SK-N-SH (cell line): ENCODE data around the gene FAM219B. TPM values are rescaled to one million over a fixed set of nuclear protein-coding genes. Genes with fewer than 3 reads are reported as not detected.

Experiments
- CTCF ChIA-PET: fragments of 300-600, 350-600 bp; formaldehyde crosslinking; extraction: SDS; loops from one replicate; lab custom pipeline; 2021; lab: Yijun Ruan, JAX
- POLR2A ChIA-PET: fragments of 350-600 bp; sonication (Branson Sonifier 250); formaldehyde crosslinking; extraction: SDS; loops from one replicate; lab custom pipeline; 2020; ENCODE audit warnings: antibody characterized with exemption, inconsistent platforms; lab: Yijun Ruan, JAX
- DNase-seq: peaks from one replicate; pipeline ENCODE4 v3.0.0; 2012
- H2AFZ ChIP-seq: fragments of 200-600 bp; sonication (generic); 2 replicates; pipeline ENCODE4 v1.8.1; 2016; ENCODE audit warnings: antibody characterized with exemption, mild to moderate bottlenecking, low read depth
- H3F3A ChIP-seq: fragments of 200-600 bp; sonication (generic); replicated peaks from 2 replicates; pipeline ENCODE3; 2016; ENCODE audit warnings: antibody characterized with exemption, mild to moderate bottlenecking; ENCODE audit not compliant: insufficient read depth
- H3K27ac ChIP-seq, 2 experiments: fragments of 200-500 bp in 1 of 2; fragments of 200-600 bp in 1 of 2; sonication (Bioruptor generic) in 1 of 2; sonication (generic), shearing (Covaris generic) in 1 of 2; 2 replicates each; pipeline versions ENCODE4 v1.5.1 to v1.6.1; 2014 to 2016; ENCODE audit warnings: low read depth in 2 of 2, inconsistent platforms in 1 of 2, low read length in 1 of 2, mild to moderate bottlenecking in 1 of 2, mixed read lengths in 1 of 2
- H3K27me3 ChIP-seq: fragments of 200-600 bp; sonication (generic), shearing (Covaris generic); 2 replicates; pipeline ENCODE4 v1.6.1; 2016; ENCODE audit warnings: mixed run types; ENCODE audit not compliant: insufficient read depth
- H3K36me3 ChIP-seq, 2 experiments: fragments of 200-500 bp in 1 of 2; fragments of 200-600 bp in 1 of 2; sonication (Bioruptor generic) in 1 of 2; sonication (generic) in 1 of 2; replicated peaks in 1 of 2; 2 replicates each; pipeline versions ENCODE3 to v1.5.1; 2014 to 2016; ENCODE audit warnings: low read length in 1 of 2, mild to moderate bottlenecking in 1 of 2; ENCODE audit not compliant: insufficient read depth in 2 of 2, control insufficient read depth in 1 of 2
- H3K4me1 ChIP-seq, 2 experiments: fragments of 200-500 bp in 1 of 2; fragments of 200-600 bp in 1 of 2; sonication (Bioruptor generic) in 1 of 2; sonication (generic), shearing (Covaris generic) in 1 of 2; 2 replicates each; pipeline versions ENCODE4 v1.5.1 to v1.6.1; 2014 to 2016; ENCODE audit warnings: low read depth in 1 of 2, low read length in 1 of 2, mixed run types in 1 of 2; ENCODE audit not compliant: insufficient read depth in 2 of 2, control insufficient read depth in 1 of 2
- H3K4me2 ChIP-seq: fragments of 200-600 bp; sonication (generic), shearing (Covaris generic); 2 replicates; pipeline ENCODE4 v1.6.1; 2017; ENCODE audit warnings: mixed run types
- H3K4me3 ChIP-seq, 2 experiments: fragments of 200-500 bp in 1 of 2; fragments of 200-600 bp in 1 of 2; sonication (Bioruptor generic) in 1 of 2; sonication (generic), shearing (Covaris generic) in 1 of 2; 2 replicates each; pipeline versions ENCODE4 v1.5.1 to v1.8.1; 2014 to 2016; ENCODE audit warnings: low read depth in 2 of 2, inconsistent platforms in 1 of 2, low read length in 1 of 2, mild to moderate bottlenecking in 1 of 2, mixed read lengths in 1 of 2, moderate library complexity in 1 of 2
- H3K79me2 ChIP-seq: fragments of 200-600 bp; sonication (generic); 2 replicates; pipeline ENCODE4 v1.8.1; 2017; ENCODE audit warnings: mild to moderate bottlenecking; ENCODE audit not compliant: insufficient read depth
- H3K9ac ChIP-seq: fragments of 200-600 bp; sonication (generic); 2 replicates; pipeline ENCODE4 v1.6.1; 2017; ENCODE audit warnings: mixed run types
- H3K9me2 ChIP-seq: fragments of 200-600 bp; sonication (generic); 2 replicates; pipeline ENCODE4 v1.6.1; 2017; ENCODE audit warnings: mixed run types
- H3K9me3 ChIP-seq: fragments of 200-600 bp; sonication (generic); 2 replicates; pipeline ENCODE4 v1.6.1; 2017; ENCODE audit warnings: mixed run types, mild to moderate bottlenecking, moderate library complexity
- H4K20me1 ChIP-seq: fragments of 200-600 bp; sonication (generic); 2 replicates; pipeline ENCODE4 v1.6.1; 2017; ENCODE audit warnings: mild to moderate bottlenecking, mixed run types; ENCODE audit not compliant: insufficient read depth
- FOSL2 ChIP-seq: IDR thresholded peaks from 2 replicates; pipeline ENCODE4 v1.4.0; 2012; ENCODE audit warnings: low read depth, mild to moderate bottlenecking, moderate library complexity, borderline replicate concordance
- JUND ChIP-seq: IDR thresholded peaks from 2 replicates; pipeline ENCODE4 v1.4.0; 2012
- POLR2AphosphoS5 ChIP-seq: IDR thresholded peaks from 2 replicates; pipeline ENCODE4 v1.6.1; 2012; ENCODE audit warnings: low read depth, low read length
- TAF1 ChIP-seq: IDR thresholded peaks from 2 replicates; pipeline ENCODE4 v1.6.1; 2012; ENCODE audit warnings: low read depth, mild to moderate bottlenecking, low read length, moderate library complexity, borderline replicate concordance
- WGBS: methylation state at CpG from one replicate; pipeline ENCODE4 v1.1.6; 2017; ENCODE audit warnings: low lambda C conversion rate; 5-methylcytosine and 5-hydroxymethylcytosine counted together
- polyA plus RNA-seq, 3 experiments: library from polyadenylated mRNA; depleted of rRNA; stranded (reverse); fragments of >200 nt; gene quantifications; 2 replicates each; pipeline ENCODE4 v1.2.3, GENCODE V29; 2012
- TF ChIP-seq, protein P1 (sequence below): fragments of 200-600 bp; sonication (generic); IDR thresholded peaks from 2 replicates; pipeline ENCODE4 v1.6.1; 2017; ENCODE audit warnings: antibody characterized with exemption, mild to moderate bottlenecking, moderate library complexity
- TF ChIP-seq, protein P2 (sequence below): IDR thresholded peaks from 2 replicates; pipeline ENCODE4 v1.6.1; 2012; ENCODE audit warnings: mild to moderate bottlenecking, low read depth, low read length, moderate library complexity

FAM219B gene
- polyA plus RNA-seq, 1 of the 3 experiments (the other 2 are of a cell fraction) = 53.0 TPM

DNA sequence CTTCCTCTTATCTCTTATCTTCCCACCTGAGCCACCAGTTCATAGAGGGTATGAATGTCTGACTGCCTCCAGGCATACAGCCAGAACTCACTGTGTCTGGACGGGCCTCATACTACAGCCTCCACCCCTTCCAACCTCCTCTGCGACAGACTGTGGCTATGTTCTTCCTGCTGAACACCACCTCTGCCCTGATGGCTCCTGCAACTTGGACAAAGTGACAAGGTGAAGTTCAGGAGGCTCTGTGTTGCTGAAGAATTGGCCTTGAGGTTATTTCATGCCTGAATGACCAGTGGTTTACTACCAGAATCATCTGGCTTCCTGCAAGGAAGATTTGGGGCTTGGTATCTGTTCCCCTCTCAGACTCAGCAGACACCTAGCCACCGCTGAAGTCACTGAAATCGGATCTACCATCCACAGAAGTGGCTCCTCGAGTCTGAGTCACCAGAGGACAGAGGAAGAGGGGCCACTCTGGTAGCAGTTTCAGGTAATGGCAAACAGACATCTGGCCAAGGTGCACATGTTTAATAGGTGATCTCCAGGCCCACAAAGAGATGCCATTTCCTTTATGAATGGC, 49.5 kb downstream of the FAM219B start (continued):
- TF ChIP-seq, protein P1, sequence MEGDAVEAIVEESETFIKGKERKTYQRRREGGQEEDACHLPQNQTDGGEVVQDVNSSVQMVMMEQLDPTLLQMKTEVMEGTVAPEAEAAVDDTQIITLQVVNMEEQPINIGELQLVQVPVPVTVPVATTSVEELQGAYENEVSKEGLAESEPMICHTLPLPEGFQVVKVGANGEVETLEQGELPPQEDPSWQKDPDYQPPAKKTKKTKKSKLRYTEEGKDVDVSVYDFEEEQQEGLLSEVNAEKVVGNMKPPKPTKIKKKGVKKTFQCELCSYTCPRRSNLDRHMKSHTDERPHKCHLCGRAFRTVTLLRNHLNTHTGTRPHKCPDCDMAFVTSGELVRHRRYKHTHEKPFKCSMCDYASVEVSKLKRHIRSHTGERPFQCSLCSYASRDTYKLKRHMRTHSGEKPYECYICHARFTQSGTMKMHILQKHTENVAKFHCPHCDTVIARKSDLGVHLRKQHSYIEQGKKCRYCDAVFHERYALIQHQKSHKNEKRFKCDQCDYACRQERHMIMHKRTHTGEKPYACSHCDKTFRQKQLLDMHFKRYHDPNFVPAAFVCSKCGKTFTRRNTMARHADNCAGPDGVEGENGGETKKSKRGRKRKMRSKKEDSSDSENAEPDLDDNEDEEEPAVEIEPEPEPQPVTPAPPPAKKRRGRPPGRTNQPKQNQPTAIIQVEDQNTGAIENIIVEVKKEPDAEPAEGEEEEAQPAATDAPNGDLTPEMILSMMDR = no peak
- TF ChIP-seq JUND = no peak
- no peak for TF ChIP-seq POLR2AphosphoS5
- TF ChIP-seq, all 33 proteins: peak for 0

DNA sequence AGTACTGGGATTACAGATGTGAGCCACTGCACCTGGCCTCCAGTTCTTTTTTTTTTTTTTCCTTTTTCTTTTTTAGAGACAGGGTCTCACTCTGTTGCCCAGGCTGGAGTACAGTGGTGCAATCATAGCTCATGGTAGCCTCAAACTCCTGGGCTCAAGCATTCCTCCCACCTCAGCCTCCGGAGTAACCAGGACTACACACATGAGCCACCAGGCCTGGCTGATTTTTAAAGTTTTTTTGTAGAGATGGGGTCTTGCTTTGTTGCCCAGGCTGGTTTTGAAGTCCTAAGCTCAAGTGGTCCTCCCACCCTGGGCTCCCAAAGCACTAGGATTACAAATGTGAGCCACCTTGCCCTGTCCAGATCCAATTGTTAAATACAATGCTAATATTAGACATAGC, 50.1 kb downstream of the FAM219B start:
- peaks cover 14% of the 10 kb centered on the region; the same call in 1 of the 2 replicates for H4K20me1 ChIP-seq
- no peak for DNase-seq

DNA sequence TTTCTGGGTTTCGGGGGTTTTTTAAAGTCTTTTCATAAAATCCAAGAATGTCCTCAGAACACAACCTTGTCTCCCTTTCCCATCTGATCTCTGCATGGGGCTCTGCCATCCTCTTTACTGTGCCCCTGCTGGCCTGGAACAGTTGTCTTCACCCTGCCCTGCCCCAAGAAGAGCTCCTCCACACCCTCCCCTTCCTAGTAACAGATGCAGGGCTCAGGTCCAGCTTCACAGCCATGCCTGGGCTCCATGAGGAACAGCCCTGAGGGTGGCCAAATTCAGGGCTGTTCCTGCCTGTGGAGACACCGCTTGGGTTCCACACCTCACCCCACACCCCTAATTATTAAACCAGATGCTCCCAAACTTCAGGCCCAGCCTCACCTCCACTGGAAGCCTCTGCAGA, 50.8 kb downstream of the FAM219B start:
- POLR2A ChIA-PET = interaction anchor here (0.9 to 1.4 kb wide), 2 partner anchors 14 to 34 kb away, joined by 4 to 6 read pairs; no protein-coding TSS in a partner anchor
- peaks cover 14% of the 10 kb centered on the region; the same call in 1 of the 2 replicates for H4K20me1 ChIP-seq
- CTCF ChIA-PET = interaction anchor here (0.8 to 3.1 kb wide), 6 partner anchors 12 to 94 kb away, joined by 3 to 9 read pairs (median 4); partner anchors contain the start of gene ULK3

More for the DNA sequence above, 50.1 kb downstream of the FAM219B start:
- Histone ChIP-seq H3K9ac (no peak overlapping the region), H3K4me2 (no peak overlapping the region), H2AFZ (no peak overlapping the region), H3K27ac (no peak overlapping the region), H3K79me2 (peaks cover 59% of the 10 kb centered on the region), H3F3A (no peaks in the 10 kb centered on the region), H3K9me3 (no peaks in the 10 kb centered on the region), H3K4me3 (no peak overlapping the region), H3K27me3 (no peaks in the 10 kb centered on the region)
- POLR2A ChIA-PET = no interaction called here
- CTCF ChIA-PET = interaction anchor here (0.6 to 3.1 kb wide), 5 partner anchors 11 to 94 kb away, joined by 3 to 9 read pairs (median 5); partner anchors contain the start of gene ULK3
- 95% methylated on average over 1 of the region's 1 CpG for WGBS
- no peak for TF ChIP-seq FOSL2
- TF ChIP-seq, all 33 proteins: peak for 0
- Histone ChIP-seq H3K9me2 (no peaks in the 10 kb centered on the region), H3K36me3 (peaks cover 3 to 27% of the 10 kb centered on the region in 2 experiments), H3K4me1 (peaks cover 0 to 18% of the 10 kb centered on the region in 2 experiments; a peak in 1 of 4 replicates)

More for the DNA sequence above, 50.8 kb downstream of the FAM219B start:
- H3F3A ChIP-seq = no peaks in the 10 kb centered on the region
- DNase-seq = peak; percentile 48
- no peak overlapping the region for H3K4me3 ChIP-seq
- H3K36me3 ChIP-seq = peaks cover 3 to 32% of the 10 kb centered on the region in 2 experiments
- WGBS = 95% methylated on average over 2 of the region's 2 CpGs
- H3K4me1 ChIP-seq = peaks cover 0 to 18% of the 10 kb centered on the region in 2 experiments; a peak in 1 of 4 replicates
- no peak overlapping the region for H3K27ac ChIP-seq
- no peaks in the 10 kb centered on the region for H3K9me3 ChIP-seq
- H3K9ac ChIP-seq = no peak overlapping the region
- peaks cover 55% of the 10 kb centered on the region for H3K79me2 ChIP-seq
- H2AFZ ChIP-seq = no peak overlapping the region
- no peaks in the 10 kb centered on the region for H3K9me2 ChIP-seq
- H3K27me3 ChIP-seq = no peaks in the 10 kb centered on the region
- TF ChIP-seq TAF1 = no peak
- TF ChIP-seq, protein P2, sequence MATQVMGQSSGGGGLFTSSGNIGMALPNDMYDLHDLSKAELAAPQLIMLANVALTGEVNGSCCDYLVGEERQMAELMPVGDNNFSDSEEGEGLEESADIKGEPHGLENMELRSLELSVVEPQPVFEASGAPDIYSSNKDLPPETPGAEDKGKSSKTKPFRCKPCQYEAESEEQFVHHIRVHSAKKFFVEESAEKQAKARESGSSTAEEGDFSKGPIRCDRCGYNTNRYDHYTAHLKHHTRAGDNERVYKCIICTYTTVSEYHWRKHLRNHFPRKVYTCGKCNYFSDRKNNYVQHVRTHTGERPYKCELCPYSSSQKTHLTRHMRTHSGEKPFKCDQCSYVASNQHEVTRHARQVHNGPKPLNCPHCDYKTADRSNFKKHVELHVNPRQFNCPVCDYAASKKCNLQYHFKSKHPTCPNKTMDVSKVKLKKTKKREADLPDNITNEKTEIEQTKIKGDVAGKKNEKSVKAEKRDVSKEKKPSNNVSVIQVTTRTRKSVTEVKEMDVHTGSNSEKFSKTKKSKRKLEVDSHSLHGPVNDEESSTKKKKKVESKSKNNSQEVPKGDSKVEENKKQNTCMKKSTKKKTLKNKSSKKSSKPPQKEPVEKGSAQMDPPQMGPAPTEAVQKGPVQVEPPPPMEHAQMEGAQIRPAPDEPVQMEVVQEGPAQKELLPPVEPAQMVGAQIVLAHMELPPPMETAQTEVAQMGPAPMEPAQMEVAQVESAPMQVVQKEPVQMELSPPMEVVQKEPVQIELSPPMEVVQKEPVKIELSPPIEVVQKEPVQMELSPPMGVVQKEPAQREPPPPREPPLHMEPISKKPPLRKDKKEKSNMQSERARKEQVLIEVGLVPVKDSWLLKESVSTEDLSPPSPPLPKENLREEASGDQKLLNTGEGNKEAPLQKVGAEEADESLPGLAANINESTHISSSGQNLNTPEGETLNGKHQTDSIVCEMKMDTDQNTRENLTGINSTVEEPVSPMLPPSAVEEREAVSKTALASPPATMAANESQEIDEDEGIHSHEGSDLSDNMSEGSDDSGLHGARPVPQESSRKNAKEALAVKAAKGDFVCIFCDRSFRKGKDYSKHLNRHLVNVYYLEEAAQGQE = no peak
- H3K4me2 ChIP-seq = no peak overlapping the region
